ENCODE data around the gene KRIT1.

KRIT1 gene

GRCh38 chr7:92282221-92282814 is 36.6 kb upstream of the KRIT1 start:
- TF ChIP-seq CTCF (IDR thresholded peaks at IDR 0.05; ENCODE audit: insufficient read depth, low read depth, low read length, missing control alignments): no peak
- DNase-seq (ENCODE audit: low read depth): no peak
- H3K4me3 ChIP-seq (ENCODE audit: low read depth, low read length): no peak overlapping the region

- no peak for DNase-seq (ENCODE audit: low read depth)
- no peak for TF ChIP-seq CTCF (IDR thresholded peaks at IDR 0.05; ENCODE audit: insufficient read depth, low read depth, low read length, missing control alignments)
- no peak overlapping the region for H3K4me3 ChIP-seq (ENCODE audit: low read depth, low read length)
Observed at GRCh38 chr7:92281031-92281430, 35.3 kb upstream of the KRIT1 start.

GRCh38 chr7:92279396-92280031 is 33.8 kb upstream of the KRIT1 start:
- no peak for TF ChIP-seq CTCF (IDR thresholded peaks at IDR 0.05; ENCODE audit: insufficient read depth, low read depth, low read length, missing control alignments)
- H3K4me3 ChIP-seq (ENCODE audit: low read depth, low read length): no peak overlapping the region
- DNase-seq (ENCODE audit: low read depth): no peak

GRCh38 chr7:92276460-92276864 is 30.7 kb upstream of the KRIT1 start:
- H3K4me3 ChIP-seq (ENCODE audit: low read depth, low read length): peak overlapping the region; percentile 8; the same call in 1 of the 2 replicates
- peak; percentile 68 for DNase-seq (ENCODE audit: low read depth)
- TF ChIP-seq CTCF (IDR thresholded peaks at IDR 0.05; ENCODE audit: insufficient read depth, low read depth, low read length, missing control alignments): no peak

GRCh38 chr7:92275327-92275726 is 29.6 kb upstream of the KRIT1 start:
- no peak for TF ChIP-seq CTCF (IDR thresholded peaks at IDR 0.05; ENCODE audit: insufficient read depth, low read depth, low read length, missing control alignments)
- no peak for DNase-seq (ENCODE audit: low read depth)
- H3K4me3 ChIP-seq (ENCODE audit: low read depth, low read length): no peak overlapping the region

- TF ChIP-seq CTCF (IDR thresholded peaks at IDR 0.05; ENCODE audit: insufficient read depth, low read depth, low read length, missing control alignments): no peak
- DNase-seq (ENCODE audit: low read depth): no peak
- H3K4me3 ChIP-seq (ENCODE audit: low read depth, low read length): no peak overlapping the region
Observed at GRCh38 chr7:92268921-92269320, 23.2 kb upstream of the KRIT1 start.

Measured in GM12865 (cell line).